Measurements from ENCODE around the gene UNC5C. TPM values are rescaled to one million over a fixed set of nuclear protein-coding genes. Genes with fewer than 3 reads are reported as not detected.

The UNC5C gene
- polyA plus RNA-seq, 1 donor (not counting 4 experiments of a cell fraction or from before 2014, with no cell fraction given): not detected

- TF ChIP-seq, protein P1, sequence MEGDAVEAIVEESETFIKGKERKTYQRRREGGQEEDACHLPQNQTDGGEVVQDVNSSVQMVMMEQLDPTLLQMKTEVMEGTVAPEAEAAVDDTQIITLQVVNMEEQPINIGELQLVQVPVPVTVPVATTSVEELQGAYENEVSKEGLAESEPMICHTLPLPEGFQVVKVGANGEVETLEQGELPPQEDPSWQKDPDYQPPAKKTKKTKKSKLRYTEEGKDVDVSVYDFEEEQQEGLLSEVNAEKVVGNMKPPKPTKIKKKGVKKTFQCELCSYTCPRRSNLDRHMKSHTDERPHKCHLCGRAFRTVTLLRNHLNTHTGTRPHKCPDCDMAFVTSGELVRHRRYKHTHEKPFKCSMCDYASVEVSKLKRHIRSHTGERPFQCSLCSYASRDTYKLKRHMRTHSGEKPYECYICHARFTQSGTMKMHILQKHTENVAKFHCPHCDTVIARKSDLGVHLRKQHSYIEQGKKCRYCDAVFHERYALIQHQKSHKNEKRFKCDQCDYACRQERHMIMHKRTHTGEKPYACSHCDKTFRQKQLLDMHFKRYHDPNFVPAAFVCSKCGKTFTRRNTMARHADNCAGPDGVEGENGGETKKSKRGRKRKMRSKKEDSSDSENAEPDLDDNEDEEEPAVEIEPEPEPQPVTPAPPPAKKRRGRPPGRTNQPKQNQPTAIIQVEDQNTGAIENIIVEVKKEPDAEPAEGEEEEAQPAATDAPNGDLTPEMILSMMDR (optimal IDR thresholded peaks at IDR 0.05 in 1 of 3, IDR thresholded peaks at IDR 0.05 in 1 of 3, conservative IDR thresholded peaks at IDR 0.05 in 1 of 3; ENCODE audit: extremely low read depth in 1 of 3, insufficient read depth in 2 of 3, low read length in 3 of 3): no peak
- TF ChIP-seq EZH2 (IDR thresholded peaks at IDR 0.05; ENCODE audit: low read length): no peak
- H3K9me1 ChIP-seq (ENCODE audit: control insufficient read depth, extremely low read depth, insufficient read depth, low read length): no peaks in the 10 kb centered on the region
- no peaks in the 10 kb centered on the region for H3K79me2 ChIP-seq (ENCODE audit: control insufficient read depth, insufficient read depth, low read length)
- FAIRE-seq (no peak), DNase-seq (ENCODE audit: low read depth, low spot score) (no peak)
- no peak overlapping the region for H3K27ac ChIP-seq (ENCODE audit: control insufficient read depth, insufficient read depth, low read length)
- H3K27me3 ChIP-seq (ENCODE audit: control insufficient read depth, extremely low read depth, insufficient read depth, low read length): no peaks in the 10 kb centered on the region
- H3K4me1 ChIP-seq (ENCODE audit: control insufficient read depth, extremely low read depth, insufficient read depth, low read length): no peaks in the 10 kb centered on the region
- no peak overlapping the region for H2AFZ ChIP-seq (ENCODE audit: control insufficient read depth, low read length)
- H3K9me3 ChIP-seq (ENCODE audit: control insufficient read depth, low read depth, low read length): no peaks in the 10 kb centered on the region
- dilution Hi-C loops (cut with MboI; ENCODE audit: extremely low pct_ligation_motif_present, low sequenced_read_pairs): no loop called here
- H3K36me3 ChIP-seq (ENCODE audit: control insufficient read depth in 2 of 2, extremely low read depth in 1 of 2, insufficient read depth in 2 of 2, low read length in 2 of 2): no peaks in the 10 kb centered on the region
- H3K9ac ChIP-seq (ENCODE audit: control insufficient read depth, extremely low read depth, insufficient read depth, low read length): no peak overlapping the region
- H3K4me3 ChIP-seq (ENCODE audit: control insufficient read depth in 2 of 3, extremely low read depth in 1 of 3, insufficient read depth in 2 of 3, low read depth in 1 of 3, low read length in 3 of 3): no peak overlapping the region
- no peak overlapping the region for H3K4me2 ChIP-seq (ENCODE audit: control insufficient read depth, extremely low read depth, insufficient read depth, low read depth, low read length)
- no peaks in the 10 kb centered on the region for H4K20me1 ChIP-seq (ENCODE audit: control insufficient read depth, extremely low read depth, insufficient read depth, low read length)
Observed at GRCh38 chr4:95216636-95217035, 332.1 kb downstream of the UNC5C start.

DNA sequence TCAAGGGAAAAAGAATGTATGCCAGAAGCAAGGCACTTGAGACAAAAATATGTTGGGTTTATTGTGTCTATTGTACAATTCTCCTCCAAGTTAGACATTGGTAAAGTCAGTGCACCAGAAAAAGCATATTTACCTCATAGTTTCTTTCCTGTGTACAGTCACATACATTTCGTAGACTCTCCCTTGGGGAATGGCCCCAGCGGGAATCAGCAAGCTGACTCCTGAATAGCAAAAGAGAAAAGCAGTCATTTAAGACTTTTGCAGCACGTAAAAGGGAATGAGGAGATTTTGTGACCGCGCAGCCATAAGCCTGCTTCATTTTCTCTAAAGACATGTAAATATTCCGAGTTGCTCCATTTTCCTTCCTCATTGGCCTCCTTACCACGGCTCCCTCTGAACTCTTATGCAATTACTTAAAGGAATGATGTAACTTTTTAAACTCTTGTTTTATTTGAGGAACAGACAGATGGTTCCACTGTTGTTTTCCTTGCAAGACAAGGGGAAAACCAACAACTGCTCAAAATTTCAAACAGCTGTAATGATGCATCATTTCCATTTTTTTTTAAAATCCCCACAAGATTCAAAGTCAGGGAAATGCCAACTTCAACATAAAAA lies 332.7 kb downstream of the UNC5C start:
- H3K27me3 ChIP-seq (ENCODE audit: control insufficient read depth, extremely low read depth, insufficient read depth, low read length): no peaks in the 10 kb centered on the region
- FAIRE-seq: no peak

More for the DNA sequence above, 332.7 kb downstream of the UNC5C start:
- H3K4me3 ChIP-seq (ENCODE audit: control insufficient read depth in 2 of 3, extremely low read depth in 1 of 3, insufficient read depth in 2 of 3, low read depth in 1 of 3, low read length in 3 of 3): no peak overlapping the region
- H3K9ac ChIP-seq (ENCODE audit: control insufficient read depth, extremely low read depth, insufficient read depth, low read length): no peak overlapping the region
- H3K79me2 ChIP-seq (ENCODE audit: control insufficient read depth, insufficient read depth, low read length): no peaks in the 10 kb centered on the region
- no peaks in the 10 kb centered on the region for H3K4me1 ChIP-seq (ENCODE audit: control insufficient read depth, extremely low read depth, insufficient read depth, low read length)
- no peak overlapping the region for H3K27ac ChIP-seq (ENCODE audit: control insufficient read depth, insufficient read depth, low read length)
- no peaks in the 10 kb centered on the region for H3K9me1 ChIP-seq (ENCODE audit: control insufficient read depth, extremely low read depth, insufficient read depth, low read length)
- dilution Hi-C loops (cut with MboI; ENCODE audit: extremely low pct_ligation_motif_present, low sequenced_read_pairs): no loop called here
- no peak overlapping the region for H3K4me2 ChIP-seq (ENCODE audit: control insufficient read depth, extremely low read depth, insufficient read depth, low read depth, low read length)
- H3K9me3 ChIP-seq (ENCODE audit: control insufficient read depth, low read depth, low read length): no peaks in the 10 kb centered on the region
- no peaks in the 10 kb centered on the region for H3K36me3 ChIP-seq (ENCODE audit: control insufficient read depth in 2 of 2, extremely low read depth in 1 of 2, insufficient read depth in 2 of 2, low read length in 2 of 2)
- DNase-seq (ENCODE audit: low read depth, low spot score): no peak
- no peaks in the 10 kb centered on the region for H4K20me1 ChIP-seq (ENCODE audit: control insufficient read depth, extremely low read depth, insufficient read depth, low read length)
- H2AFZ ChIP-seq (ENCODE audit: control insufficient read depth, low read length): no peak overlapping the region
- TF ChIP-seq, protein P1 (optimal IDR thresholded peaks at IDR 0.05 in 1 of 3, IDR thresholded peaks at IDR 0.05 in 1 of 3, conservative IDR thresholded peaks at IDR 0.05 in 1 of 3; ENCODE audit: extremely low read depth in 1 of 3, insufficient read depth in 2 of 3, low read length in 3 of 3): no peak
- no peak for TF ChIP-seq EZH2 (IDR thresholded peaks at IDR 0.05; ENCODE audit: low read length)

All from keratinocyte (primary cell).